Heart left ventricle (tissue), 13 donors: ENCODE data around the gene ANKRD2.

ENCODE experiments used
- CTCF ChIP-seq, 12 donors: fragments of 200-600 bp; sonication (generic) in 4 of 12; IDR thresholded peaks; one replicate each; pipeline versions ENCODE4 v1.5.0 to v1.8.0; 2018 to 2022; ENCODE audit warnings: antibody characterized with exemption in 12 of 12, mild to moderate bottlenecking in 5 of 12
- POLR2A ChIP-seq, 2 donors: fragments of 450-650 bp; IDR thresholded peaks; one replicate each; pipeline ENCODE4 v1.6.1; 2017; ENCODE audit warnings: antibody characterized with exemption in 2 of 2, mild to moderate bottlenecking in 2 of 2, moderate library complexity in 2 of 2
- donor health status: ischemic (EF 13 %, LVEDD 7.1; RV severe dilation, severe dysfunction).
- donor health status: DM: no; HTN: yes; CAD: no.
- donor health status: DM: no; HTN: no; CAD: no.
- donor health status: ischemic (EF 25% LVEDD 6.9; RV normal size, moderate dysfunction).
- donor health status: ischemic (EF 25% LVEDD 5.7; RV mildly dilated, moderate dysfunction).
- donor health status: ischemic (EF 35%, LVEDD 5.7; RV mildly dilated, moderate dysfunction).
- donor health status: nonischemic (EF 11% LVEDD 7.7; RV severe dilation, severe dysfunction).
- donor health status: DM: yes; HTN: yes; CAD: no.
- donor health status: PGD.
- donor health status: ischemic (EF 29% LVEDD 5.4; RV normal size, mild dysfunction).
- donor health status: nonischemic (EF 23%, LVEDD 6.1; RV moderate dilation, normal function).

GRCh38 chr10:97599272-97599619 lies 26.7 kb downstream of the ANKRD2 start:
- no peak for TF ChIP-seq CTCF (IDR thresholded peaks at IDR 0.05)
- no peak for TF ChIP-seq POLR2A (IDR thresholded peaks at IDR 0.05)
